ENCODE data around the gene TRPM8.

DNA sequence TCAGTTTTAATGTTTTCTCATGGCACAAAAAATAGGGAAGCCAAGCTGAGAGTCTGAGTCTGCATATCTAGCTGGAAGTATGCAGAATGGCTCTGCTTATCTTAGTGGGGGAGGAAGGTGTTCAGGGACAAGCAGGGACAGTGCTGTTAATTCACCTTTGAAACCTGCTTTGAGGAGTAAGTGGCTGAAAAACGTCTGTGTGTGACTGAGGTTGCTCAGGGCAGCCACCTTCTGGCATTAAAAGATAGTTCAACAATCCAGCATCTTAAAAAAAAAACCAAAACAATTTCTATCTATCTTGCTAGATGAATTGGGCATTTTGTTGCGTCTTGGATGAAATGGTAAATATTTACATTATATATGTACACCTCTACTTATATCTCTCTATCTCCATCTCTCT lies 2.0 kb upstream of the TRPM8 start:
- no peak for TF ChIP-seq CTCF (IDR thresholded peaks at IDR 0.05)
- TF ChIP-seq POLR2A (IDR thresholded peaks at IDR 0.05), result no peak
- TF ChIP-seq POLR2AphosphoS5 (IDR thresholded peaks at IDR 0.05), result no peak

Data from sigmoid colon (tissue), 4 donors.